NCI-H2196 (cell line): ENCODE data around the gene GRIA3.
"Not testable (repeated sequence)": the region's sequence is repeated elsewhere in the genome, so short reads cannot be mapped to it uniquely, and the experiment has no call there.

Experiments used
- DNase-seq: peaks from one replicate; lab custom pipeline; 2025; ENCODE audit not compliant: unreplicated experiment; lab: John Stamatoyannopoulos, UW

Gene GRIA3

DNA sequence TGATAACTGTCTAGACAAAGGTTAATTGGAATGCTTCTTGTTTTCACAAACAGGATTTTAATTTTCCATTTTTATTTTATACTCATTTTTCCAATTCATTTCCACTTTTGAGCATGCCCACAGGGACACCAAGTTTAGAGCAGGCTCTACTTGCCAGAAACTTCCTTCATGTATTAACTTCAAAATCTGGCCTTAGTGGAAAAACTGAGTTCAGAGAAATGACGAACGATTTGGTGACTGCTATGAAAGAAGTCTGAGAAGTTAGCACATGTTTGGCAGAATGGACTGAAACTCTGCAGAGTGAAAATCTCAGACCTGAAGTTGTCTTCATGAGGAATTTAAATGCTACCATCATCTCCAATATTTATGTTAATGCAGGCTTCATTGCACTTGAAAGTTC lies 334.7 kb downstream of the GRIA3 start:
- DNase-seq, result no peak

DNA sequence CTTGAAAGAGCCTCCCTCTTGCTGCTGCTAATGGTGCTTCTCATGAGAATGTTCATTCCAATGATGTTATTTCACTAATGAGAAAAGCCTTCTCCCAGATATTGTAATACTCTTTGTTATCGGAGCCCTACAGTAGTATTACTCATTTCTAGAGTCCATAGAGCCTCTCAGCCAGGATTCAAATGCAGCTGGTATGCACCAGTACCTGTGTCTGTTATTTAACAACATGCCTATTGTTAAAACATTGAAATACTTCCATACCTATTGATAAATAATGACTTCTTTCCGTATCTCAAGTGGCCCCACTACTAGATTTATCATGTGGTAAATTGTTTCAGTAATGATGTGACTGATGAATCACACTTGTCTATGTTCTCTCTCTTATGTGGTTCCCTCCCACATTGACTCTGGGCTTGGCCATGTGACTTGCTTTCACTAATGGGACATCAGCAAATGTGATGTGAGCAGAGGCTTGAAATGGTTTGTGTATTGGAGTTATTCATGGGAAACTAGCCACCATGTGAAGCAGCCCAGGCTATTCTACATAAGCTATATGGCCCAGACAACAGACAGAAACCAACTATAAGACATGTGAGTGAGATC lies 341.1 kb downstream of the GRIA3 start:
- DNase-seq, result no peak

DNA sequence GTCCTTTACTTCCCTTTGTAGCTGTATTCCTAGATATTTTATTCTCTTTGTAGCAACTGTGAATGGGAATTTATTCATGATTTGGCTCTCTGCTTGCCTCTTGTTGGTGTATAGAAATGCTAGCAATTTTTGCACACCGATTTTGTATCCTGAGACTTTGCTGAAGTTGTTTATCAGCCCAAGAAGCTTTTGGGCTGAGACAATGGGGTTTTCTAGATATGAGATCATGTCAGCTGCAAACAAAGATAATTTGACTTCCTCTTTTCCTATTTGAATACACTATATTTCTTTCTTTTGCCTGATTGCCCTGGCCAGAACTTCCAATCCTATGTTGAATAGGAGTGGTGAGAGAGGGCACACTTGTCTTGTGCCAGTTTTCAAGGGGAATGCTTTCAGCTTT lies 346.6 kb downstream of the GRIA3 start:
- not testable (repeated sequence) for DNase-seq
